Omental fat pad (tissue), 4 donors: ENCODE data around the gene MPZL1. TPM values are rescaled to one million over a fixed set of nuclear protein-coding genes. Genes with fewer than 3 reads are reported as not detected.

Experiments
- ATAC-seq: fragments of 150-250 bp; one replicate; pipeline ENCODE4 v1.9.1; 2016; ENCODE audit warnings: mild to moderate bottlenecking, moderate library complexity; ENCODE audit not compliant: low FRiP score
- DNase-seq: peaks from one replicate; pipeline ENCODE4 v3.0.0-alpha.2; 2019; ENCODE audit warnings: low spot score
- CTCF ChIP-seq, 3 donors: fragments of 450-650 bp; IDR thresholded peaks; one replicate each; pipeline ENCODE4 v1.5.1; 2016 to 2017; ENCODE audit warnings: antibody characterized with exemption in 3 of 3, mild to moderate bottlenecking in 3 of 3, moderate library complexity in 2 of 3
- total RNA-seq, 4 donors: library from RNA; depleted of rRNA; stranded (reverse); fragments of >200 nt; gene quantifications; one replicate each; pipeline ENCODE4 v1.1.0, GENCODE V29; 2016

The MPZL1 gene
- total RNA-seq, 4 donors from 2014 or later = 102 to 116 (median 108) TPM

DNA sequence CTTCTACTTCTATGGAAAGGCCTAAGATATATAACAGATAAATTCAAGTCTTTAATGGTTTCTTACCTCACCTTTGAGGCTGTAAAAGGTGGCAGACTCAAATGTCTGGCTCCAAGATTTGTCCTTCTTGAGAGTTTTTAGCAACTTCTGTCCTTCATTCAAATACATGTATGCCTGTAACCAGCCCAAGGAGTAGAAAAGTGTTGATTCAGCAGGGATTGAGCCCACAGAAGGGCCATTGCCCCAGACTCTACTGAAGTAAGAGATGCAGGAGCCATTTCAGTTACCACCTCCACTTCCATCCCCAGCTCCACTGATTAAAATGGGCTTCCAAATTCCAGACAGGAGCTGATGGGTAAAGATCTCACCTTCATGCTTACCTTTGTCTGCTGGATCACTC lies 112.1 kb downstream of the MPZL1 start:
- no peak for DNase-seq
- TF ChIP-seq CTCF (IDR thresholded peaks at IDR 0.05) = no peak
- no peak for ATAC-seq

- no peak for DNase-seq
- no peak for ATAC-seq
- TF ChIP-seq CTCF (IDR thresholded peaks at IDR 0.05) = no peak
These were observed 114.4 kb downstream of the MPZL1 start for GRCh38 chr1:167836197-167836596.

GRCh38 chr1:167837326-167837725 lies 115.5 kb downstream of the MPZL1 start:
- no peak for DNase-seq
- no peak for TF ChIP-seq CTCF (IDR thresholded peaks at IDR 0.05)
- ATAC-seq = no peak

- ATAC-seq (no peak), DNase-seq (no peak)
- no peak for TF ChIP-seq CTCF (IDR thresholded peaks at IDR 0.05)
These were observed 117.2 kb downstream of the MPZL1 start for GRCh38 chr1:167839009-167839408.

Other genes with a start within 250 kb of the MPZL1 start
- gene CD247, start 203.5 kb upstream of the MPZL1 start, total RNA-seq = 1 to 10 TPM; 2.0 to 4.7 (median 2.6) TPM
- gene CREG1, start 168.2 kb upstream of the MPZL1 start, total RNA-seq = 100 to 1,000 TPM; 247 to 294 (median 285) TPM
- 10 to 100 TPM; 11.3 to 37.5 (median 16.2) TPM for gene RCSD1, start 91.8 kb upstream of the MPZL1 start, total RNA-seq
- gene ADCY10, start 192.2 kb downstream of the MPZL1 start, total RNA-seq = 1 to 10 TPM in 1 of 4 donors, under 1 TPM in 2, not detected in 1; 0.32 to 1.0 (median 0.75) TPM
- gene DCAF6, start 214.7 kb downstream of the MPZL1 start, total RNA-seq = 10 to 100 TPM; 57.2 to 98.4 (median 75.5) TPM
- 10 to 100 TPM; 18.7 to 39.1 (median 33.2) TPM for gene MPC2, start 215.1 kb downstream of the MPZL1 start, total RNA-seq